ENCODE results near the gene CTBP1. TPM values are rescaled to one million over a fixed set of nuclear protein-coding genes. Genes with fewer than 3 reads are reported as not detected.

Gene CTBP1
- total RNA-seq, 1 donor from 2014 or later, result 203 TPM

DNA sequence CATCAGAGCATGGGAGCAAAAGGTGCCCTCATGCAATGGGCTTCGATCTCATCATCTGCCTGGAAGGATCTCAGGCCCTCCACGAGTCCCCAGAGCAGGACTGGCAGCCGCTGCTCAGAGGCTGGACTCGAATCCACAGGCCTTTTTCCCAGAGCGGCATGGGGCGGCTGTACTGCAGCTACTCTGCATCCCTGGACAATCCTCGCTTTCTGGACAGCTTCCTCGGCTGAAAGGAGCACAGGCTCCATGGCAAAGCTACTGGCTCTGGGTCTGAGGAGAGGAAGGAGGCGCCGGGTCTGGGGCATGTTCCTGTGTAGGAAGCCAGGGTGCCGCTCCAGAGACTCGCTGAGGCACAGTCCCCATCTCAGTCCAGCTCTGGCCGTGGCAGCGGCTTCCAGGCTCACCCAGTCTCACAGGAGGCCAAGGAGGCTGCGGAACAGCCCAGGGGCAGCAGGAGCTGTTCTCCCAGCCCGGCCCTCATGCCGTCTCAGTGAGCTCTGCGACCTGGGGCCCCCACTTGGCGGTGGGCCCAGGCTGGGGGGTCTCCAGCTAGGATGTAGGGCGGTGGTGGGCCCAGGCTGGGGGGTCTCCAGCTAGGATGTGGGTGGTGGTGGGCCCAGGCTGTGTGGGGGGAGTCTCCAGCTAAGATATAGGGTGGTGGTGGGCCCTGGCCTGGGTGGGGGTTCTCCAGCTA lies 73.8 kb downstream of the CTBP1 start:
- no peak overlapping the region for H3K4me3 Mint-ChIP-seq
- H3K36me3 Mint-ChIP-seq (ENCODE audit: low read depth), result peaks cover under 1% of the 10 kb centered on the region
- no peak overlapping the region for H3K27ac Mint-ChIP-seq
- peaks cover 16% of the 10 kb centered on the region for H3K27me3 Mint-ChIP-seq (ENCODE audit: insufficient read depth)
- intact Hi-C loops (cut with micrococcal nuclease), result no loop called here
- H3K4me1 Mint-ChIP-seq (ENCODE audit: low read depth), result no peaks in the 10 kb centered on the region
- no peak for DNase-seq (ENCODE audit: low spot score)
- H3K9me3 Mint-ChIP-seq, result peaks cover 5% of the 10 kb centered on the region

DNA sequence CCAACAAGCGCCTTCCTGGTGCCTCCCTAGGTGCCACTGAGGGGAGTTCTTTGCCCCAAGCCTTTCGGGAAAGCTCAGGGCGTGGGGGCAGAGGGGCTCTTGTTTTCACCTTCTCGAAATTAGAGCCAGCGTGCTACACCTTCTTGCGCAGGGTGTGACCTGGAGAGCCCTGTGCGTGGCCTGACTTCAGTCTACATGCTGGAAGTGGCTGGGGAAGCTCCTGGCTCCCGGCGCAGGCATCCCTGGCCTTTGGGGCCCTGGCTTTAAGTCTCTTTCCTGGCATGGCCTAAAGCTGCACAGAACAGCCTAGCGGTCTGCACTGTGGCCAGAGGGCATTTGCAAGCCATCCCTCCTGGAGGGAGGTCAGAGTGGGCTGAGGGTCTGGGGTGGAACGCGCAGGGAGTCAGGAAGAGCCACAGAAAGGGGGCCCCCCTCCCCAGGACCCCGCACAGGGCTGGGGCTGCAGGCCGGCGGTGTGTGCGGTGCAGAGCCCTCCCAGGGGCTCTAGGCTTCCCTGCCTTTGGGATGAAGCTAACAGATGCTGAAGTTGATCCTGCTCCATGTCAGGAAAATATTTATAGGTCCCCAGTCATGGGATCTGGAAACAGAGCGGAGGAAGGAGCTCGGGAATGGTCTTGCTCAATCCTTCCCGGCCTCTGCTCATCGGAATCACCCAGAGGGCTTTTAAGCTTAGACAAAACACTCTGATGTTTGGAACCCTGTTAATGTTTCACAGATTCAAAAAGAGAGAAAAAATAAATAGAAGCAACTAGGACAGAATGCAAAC lies 75.8 kb downstream of the CTBP1 start:
- Mint-ChIP-seq H3K4me1 (ENCODE audit: low read depth) (no peaks in the 10 kb centered on the region), H3K4me3 (no peak overlapping the region), H3K9me3 (no peaks in the 10 kb centered on the region), H3K27me3 (ENCODE audit: insufficient read depth) (peaks cover 22% of the 10 kb centered on the region), H3K36me3 (ENCODE audit: low read depth) (no peaks in the 10 kb centered on the region), H3K27ac (no peak overlapping the region)
- intact Hi-C loops (cut with micrococcal nuclease), result no loop called here
- no peak for DNase-seq (ENCODE audit: low spot score)

DNA sequence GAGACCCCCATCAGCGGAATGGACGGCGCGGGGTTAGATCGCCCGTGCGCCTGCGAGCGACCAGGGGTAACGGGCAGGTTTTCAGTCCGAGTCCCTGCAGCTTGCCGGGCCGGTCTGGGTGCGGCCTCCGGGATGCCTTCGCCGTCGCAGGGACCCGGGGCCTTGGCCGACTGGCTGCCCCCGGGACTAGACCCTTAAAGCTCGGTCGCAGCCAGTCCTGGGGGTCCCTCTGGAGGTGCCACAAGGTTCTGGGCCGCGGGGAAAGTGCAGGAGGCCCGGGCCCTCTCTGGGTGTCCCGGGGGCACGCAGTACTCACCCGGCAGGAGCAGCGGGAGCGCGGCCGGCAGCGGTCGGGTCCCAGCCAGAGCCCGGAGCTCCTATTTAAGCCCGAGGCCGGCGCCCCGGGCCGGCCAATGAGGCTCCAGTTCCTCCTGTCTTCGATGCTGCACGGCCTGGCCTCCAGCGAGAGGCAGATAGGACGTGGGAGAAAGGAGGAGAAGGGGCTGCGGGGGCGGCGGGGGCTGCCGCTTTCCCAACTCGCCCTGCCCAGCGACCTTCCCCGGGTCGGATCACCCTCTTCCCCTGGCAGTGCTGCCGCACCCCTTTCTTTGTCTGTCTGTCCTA lies 76.6 kb downstream of the CTBP1 start, which contains the start of gene SPON2:
Gene SPON2, minus strand, starts transcription at position 356 of the 624 bp plus-strand sequence.
- no peaks in the 10 kb centered on the region for H3K4me1 Mint-ChIP-seq (ENCODE audit: low read depth)
- intact Hi-C loops (cut with micrococcal nuclease), result no loop called here
- H3K9me3 Mint-ChIP-seq, result no peaks in the 10 kb centered on the region
- DNase-seq (ENCODE audit: low spot score), result no peak
- H3K27me3 Mint-ChIP-seq (ENCODE audit: insufficient read depth), result peaks cover 22% of the 10 kb centered on the region
- no peak within 1 kb of the TSS for H3K27ac Mint-ChIP-seq
- H3K4me3 Mint-ChIP-seq, result no peak within 1 kb of the TSS
- no peaks in the 10 kb centered on the region for H3K36me3 Mint-ChIP-seq (ENCODE audit: low read depth)

DNA sequence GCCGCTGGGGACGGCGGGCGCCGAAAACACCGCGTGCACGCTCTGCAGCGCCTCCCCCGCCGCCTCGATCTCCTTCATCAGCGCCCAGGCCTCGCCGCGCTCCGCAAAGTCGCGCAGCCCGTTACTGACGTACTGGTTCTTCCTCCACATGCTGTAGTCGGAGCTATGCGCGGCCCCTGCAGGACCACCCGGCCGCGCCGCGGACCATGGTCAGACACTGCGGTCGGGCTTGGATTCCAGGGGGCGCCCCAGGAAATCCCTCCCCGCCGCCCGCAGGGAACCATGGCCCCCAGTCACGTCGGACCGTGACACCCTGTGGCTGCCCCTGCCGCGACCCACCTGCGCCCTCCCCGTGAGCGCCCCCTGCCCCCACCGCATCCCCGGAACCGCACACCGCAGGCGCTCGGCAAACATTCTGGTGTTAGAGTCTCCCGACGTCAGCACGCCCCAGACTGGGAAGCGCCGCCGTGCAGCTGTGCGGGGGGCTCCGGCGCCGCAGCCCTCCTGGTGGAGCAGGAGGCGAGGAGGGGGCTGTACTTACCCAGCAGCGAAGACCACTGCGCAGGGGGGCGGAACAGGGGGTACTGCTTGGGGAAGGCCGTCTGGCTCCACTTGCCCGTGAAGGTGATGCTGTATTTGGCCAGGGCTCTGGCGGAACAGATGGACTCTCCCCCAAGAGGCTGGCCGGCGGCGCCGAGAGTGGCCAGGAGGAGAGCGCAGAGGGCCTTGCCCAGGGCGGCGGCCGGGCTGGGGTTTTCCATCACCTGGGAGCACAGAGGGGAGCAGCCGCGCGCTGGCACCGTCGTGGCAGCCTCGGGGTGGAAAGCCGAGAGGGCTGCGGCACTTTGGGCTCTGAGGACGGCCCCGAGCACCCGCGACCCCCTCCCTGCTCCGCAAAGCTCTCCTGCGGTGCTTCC lies 77.4 kb downstream of the CTBP1 start:
- DNase-seq (ENCODE audit: low spot score), result peak; percentile 52
- peak overlapping the region; percentile 45 for H3K4me3 Mint-ChIP-seq
- H3K36me3 Mint-ChIP-seq (ENCODE audit: low read depth), result no peaks in the 10 kb centered on the region

DNA sequence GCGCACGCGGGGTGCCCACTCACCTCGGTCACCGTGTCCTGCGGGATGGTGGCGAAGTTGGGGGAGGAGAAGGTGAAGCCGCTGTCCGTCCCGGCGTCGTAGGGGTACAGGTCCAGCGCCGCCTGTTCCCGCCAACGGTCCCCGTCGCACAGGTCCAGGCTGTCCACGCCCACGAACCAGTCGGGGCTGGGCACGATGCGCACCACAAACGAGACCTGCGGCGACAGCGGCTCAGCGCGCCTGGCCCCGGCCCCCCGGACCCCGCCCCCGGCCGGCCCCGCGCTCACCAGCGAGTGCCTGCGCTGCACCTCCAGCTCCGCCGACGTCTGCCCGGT lies 78.0 kb downstream of the CTBP1 start:
- Mint-ChIP-seq H3K4me1 (ENCODE audit: low read depth) (peaks cover 7% of the 10 kb centered on the region), H3K9me3 (no peaks in the 10 kb centered on the region), H3K36me3 (ENCODE audit: low read depth) (no peaks in the 10 kb centered on the region), H3K27ac (no peak overlapping the region), H3K4me3 (no peak overlapping the region), H3K27me3 (ENCODE audit: insufficient read depth) (peaks cover 22% of the 10 kb centered on the region)
- DNase-seq (ENCODE audit: low spot score), result no peak
- intact Hi-C loops (cut with micrococcal nuclease), result no loop called here

More for the DNA sequence above, 77.4 kb downstream of the CTBP1 start:
- intact Hi-C loops (cut with micrococcal nuclease), result no loop called here
- H3K4me1 Mint-ChIP-seq (ENCODE audit: low read depth), result peaks cover 6% of the 10 kb centered on the region
- no peak overlapping the region for H3K27ac Mint-ChIP-seq
- H3K9me3 Mint-ChIP-seq, result no peaks in the 10 kb centered on the region
- H3K27me3 Mint-ChIP-seq (ENCODE audit: insufficient read depth), result peaks cover 22% of the 10 kb centered on the region

DNA sequence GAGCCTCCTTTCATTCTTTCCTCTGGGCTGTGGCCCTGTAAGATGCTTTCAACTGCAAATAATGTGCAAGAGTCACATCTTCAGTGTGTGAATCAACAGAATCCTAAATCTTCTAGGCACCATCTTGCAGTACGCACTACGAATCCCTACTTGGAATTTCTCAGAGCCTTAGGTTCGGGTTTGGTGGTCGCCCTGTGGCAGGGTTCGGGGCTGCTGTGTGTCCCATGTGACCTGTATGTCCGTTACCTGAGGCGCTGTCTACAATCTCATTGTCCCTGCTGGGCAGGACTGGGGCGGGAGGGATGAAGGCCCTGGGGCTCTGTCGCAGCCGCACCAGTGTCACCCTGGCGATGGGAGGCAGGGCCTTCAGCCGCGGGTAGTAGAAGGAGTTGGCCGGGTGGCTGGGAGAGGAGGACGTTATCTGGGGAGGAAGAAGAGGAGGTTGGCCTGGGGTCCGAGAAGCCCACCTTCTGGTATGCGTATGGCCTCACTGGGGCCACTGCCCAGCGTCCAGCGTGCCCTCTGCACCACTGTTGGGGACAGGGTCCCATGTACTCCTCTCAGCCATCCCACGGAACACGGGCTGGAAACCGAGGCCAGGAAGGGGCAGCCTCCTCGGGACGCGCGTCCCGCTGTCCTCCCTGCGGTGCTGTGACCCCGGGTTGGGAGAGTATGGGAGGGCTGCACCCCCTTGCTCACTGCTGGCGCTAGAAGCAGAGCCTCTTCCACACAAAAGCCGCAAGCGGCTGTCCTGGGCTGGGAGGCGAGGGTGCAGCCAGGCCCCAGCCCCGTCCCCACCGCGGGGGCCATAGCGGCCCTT lies 78.6 kb downstream of the CTBP1 start:
- Mint-ChIP-seq H3K9me3 (no peaks in the 10 kb centered on the region), H3K36me3 (ENCODE audit: low read depth) (no peaks in the 10 kb centered on the region), H3K27me3 (ENCODE audit: insufficient read depth) (peaks cover 22% of the 10 kb centered on the region), H3K4me1 (ENCODE audit: low read depth) (peaks cover 7% of the 10 kb centered on the region), H3K4me3 (peak overlapping the region; percentile 22), H3K27ac (no peak overlapping the region)
- no peak for DNase-seq (ENCODE audit: low spot score)
- intact Hi-C loops (cut with micrococcal nuclease), result no loop called here

DNA sequence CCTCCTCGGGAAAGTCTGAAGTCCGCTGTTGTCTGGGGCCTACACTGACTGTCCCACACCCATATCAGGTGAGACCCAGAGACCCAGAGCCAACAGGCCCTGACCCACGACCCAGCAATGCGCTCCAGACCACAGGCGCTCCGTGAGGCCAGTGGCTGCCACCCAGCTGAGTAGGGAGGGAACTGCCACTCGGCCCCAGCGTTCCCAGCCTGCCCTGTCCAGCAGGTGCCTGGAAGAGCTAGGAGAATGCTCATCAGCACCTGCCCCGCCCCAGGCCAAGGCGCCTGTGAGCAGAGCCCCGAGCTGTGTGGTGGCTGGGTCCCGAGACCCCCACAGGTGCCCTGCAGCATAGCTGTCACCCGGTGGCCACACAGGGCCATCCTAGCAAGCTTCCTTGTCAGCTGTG lies 79.2 kb downstream of the CTBP1 start:
- no peak for DNase-seq (ENCODE audit: low spot score)
- Mint-ChIP-seq H3K36me3 (ENCODE audit: low read depth) (no peaks in the 10 kb centered on the region), H3K4me3 (no peak overlapping the region), H3K9me3 (no peaks in the 10 kb centered on the region), H3K27ac (no peak overlapping the region), H3K27me3 (ENCODE audit: insufficient read depth) (peaks cover 22% of the 10 kb centered on the region), H3K4me1 (ENCODE audit: low read depth) (peaks cover 7% of the 10 kb centered on the region)
- intact Hi-C loops (cut with micrococcal nuclease), result no loop called here

DNA sequence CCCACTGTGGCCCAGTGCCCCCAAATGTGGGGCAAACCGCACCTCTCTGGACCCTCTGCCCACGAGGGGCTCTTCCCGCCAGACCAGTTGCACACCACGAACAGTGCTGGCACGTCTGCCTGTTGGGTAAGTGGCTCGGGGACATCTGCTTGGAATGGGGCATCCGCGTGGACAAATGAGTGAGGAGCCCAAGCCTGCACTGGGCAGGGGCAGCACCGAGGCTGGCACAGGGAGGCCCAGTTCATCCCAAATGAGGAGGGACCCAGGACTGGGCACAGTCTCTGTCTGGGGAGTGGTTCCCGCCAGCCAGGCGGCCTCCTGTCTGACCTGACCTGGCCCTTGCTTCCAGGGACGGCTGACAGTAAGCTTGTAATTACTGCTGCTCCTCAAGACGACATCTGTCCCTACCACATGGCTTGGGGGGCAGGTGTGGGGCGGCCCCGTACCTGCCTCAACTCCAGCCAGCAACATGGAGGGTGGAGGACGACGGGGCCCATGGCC lies 79.7 kb downstream of the CTBP1 start:
- H3K9me3 Mint-ChIP-seq, result no peaks in the 10 kb centered on the region
- H3K27ac Mint-ChIP-seq, result no peak overlapping the region
- intact Hi-C loops (cut with micrococcal nuclease), result no loop called here
- H3K36me3 Mint-ChIP-seq (ENCODE audit: low read depth), result no peaks in the 10 kb centered on the region
- peaks cover 22% of the 10 kb centered on the region for H3K27me3 Mint-ChIP-seq (ENCODE audit: insufficient read depth)
- DNase-seq (ENCODE audit: low spot score), result no peak
- H3K4me3 Mint-ChIP-seq, result peak overlapping the region; percentile 61
- peaks cover 7% of the 10 kb centered on the region for H3K4me1 Mint-ChIP-seq (ENCODE audit: low read depth)

DNA sequence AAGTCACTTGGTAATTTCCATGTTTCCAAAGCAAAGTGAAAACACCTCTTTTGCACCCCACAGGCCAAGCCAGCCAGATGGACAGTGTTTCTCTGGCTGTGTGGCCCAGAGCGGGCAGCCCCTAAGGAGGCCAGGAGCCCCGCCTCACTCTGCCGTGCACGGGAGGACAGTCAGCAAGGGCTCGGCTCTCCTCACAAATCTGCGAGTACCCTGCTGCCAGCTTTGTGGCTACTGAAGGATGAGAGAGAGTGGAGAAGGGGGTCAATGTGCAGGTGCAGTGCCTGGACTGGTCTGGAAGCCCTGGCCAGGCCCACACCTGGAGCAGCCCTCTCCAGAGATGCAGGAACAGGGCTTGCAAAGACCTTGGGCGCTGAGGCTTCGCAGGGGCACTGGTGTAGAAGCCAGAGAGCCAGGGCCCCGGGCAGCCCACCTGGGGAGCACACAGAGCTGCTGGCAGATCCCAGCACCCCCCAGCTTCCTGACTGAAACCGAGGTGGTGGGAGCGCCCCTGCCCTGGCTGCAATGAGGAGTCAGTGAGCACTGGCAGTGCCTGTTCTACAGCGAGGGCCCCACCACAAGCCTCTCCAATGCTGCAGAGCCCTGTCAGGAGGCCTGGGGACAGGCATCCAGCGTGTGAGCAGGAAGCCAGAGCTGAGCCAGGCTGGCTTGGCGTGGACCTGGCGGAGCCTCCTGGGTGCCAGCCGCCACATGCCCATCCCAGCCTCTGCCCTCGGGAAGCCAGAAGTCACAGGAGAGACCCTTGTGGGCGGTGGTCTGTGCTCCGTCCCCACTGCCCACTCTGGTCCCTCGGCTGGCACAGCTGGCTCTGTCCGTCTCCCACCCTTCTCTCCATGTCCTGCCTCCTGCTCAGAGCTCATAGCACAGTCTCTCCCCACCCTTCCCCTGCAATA lies 80.5 kb downstream of the CTBP1 start:
- Mint-ChIP-seq H3K27ac (no peak overlapping the region), H3K36me3 (ENCODE audit: low read depth) (no peaks in the 10 kb centered on the region), H3K4me3 (peak overlapping the region; percentile 79), H3K9me3 (no peaks in the 10 kb centered on the region), H3K27me3 (ENCODE audit: insufficient read depth) (peaks cover 17% of the 10 kb centered on the region), H3K4me1 (ENCODE audit: low read depth) (peaks cover 10% of the 10 kb centered on the region)
- intact Hi-C loops (cut with micrococcal nuclease), result no loop called here
- DNase-seq (ENCODE audit: low spot score), result no peak

DNA sequence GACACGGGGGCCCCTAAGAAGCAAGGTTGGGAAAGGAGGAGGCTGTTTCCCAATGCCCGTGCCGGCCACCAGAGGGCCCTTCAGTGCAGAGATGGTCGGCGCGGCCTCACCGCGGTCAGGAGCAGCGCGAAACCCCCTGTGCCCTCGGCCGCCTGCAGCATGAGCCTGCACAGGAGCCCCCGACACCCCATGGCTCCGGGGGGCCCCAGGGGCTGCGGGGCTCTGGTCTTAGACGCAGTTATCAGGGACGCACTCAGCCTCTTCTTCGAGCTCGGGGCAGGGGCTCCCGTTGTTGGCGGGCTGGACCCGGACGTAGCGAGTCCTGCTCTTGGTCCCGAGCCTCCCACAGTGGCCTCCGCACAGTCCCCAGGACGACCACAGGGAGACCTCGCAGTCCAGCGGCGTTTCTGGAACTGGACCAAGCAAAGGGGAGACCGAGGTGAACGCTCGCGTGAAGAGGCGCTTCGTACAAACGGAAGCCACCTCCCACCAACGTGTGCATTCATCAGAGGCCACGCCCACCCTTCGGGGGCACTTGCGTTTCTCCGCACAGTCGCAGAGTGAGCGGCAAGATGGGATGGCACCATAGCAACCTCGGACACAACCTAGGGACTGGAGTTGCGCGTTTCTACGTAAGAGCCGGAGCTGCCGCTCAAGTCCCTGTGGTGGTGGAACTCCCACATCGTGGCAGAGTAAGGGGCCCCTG lies 81.5 kb downstream of the CTBP1 start:
- Mint-ChIP-seq H3K4me3 (peak overlapping the region; percentile 79), H3K27me3 (ENCODE audit: insufficient read depth) (peaks cover 13% of the 10 kb centered on the region), H3K27ac (peak overlapping the region; percentile 69), H3K36me3 (ENCODE audit: low read depth) (no peaks in the 10 kb centered on the region), H3K9me3 (no peaks in the 10 kb centered on the region), H3K4me1 (ENCODE audit: low read depth) (peaks cover 15% of the 10 kb centered on the region)
- intact Hi-C loops (cut with micrococcal nuclease), result loop anchor here (1.0 kb wide), 9 partner anchors 20 to 184 kb away; partner anchors contain the start of genes MAEA and UVSSA
- peak; percentile 83 for DNase-seq (ENCODE audit: low spot score)

Data from activated T-helper 1 cell treated with anti-CD3 and anti-CD28 coated beads, Interleukin-12 subunit alpha, Interleukin-12 subunit beta, Interleukin-2, Interleukin-4 antibody, amounts not matched to agents 30 ng/mL and 10 ng/mL and 1 ng/mL, durations not matched to agents 14 hours and 24 hours and 36 hours (primary cell).